GM19455 (cell line): Measurements from ENCODE around the gene HAGHL.
A peak's percentile ranks its signal among the peaks of the same experiment; 100 is the strongest.
"Not testable (repeated sequence)": the region's sequence is repeated elsewhere in the genome, so short reads cannot be mapped to it uniquely, and the experiment has no call there.

Experiments
- ATAC-seq: cut with Tn5 transposase; IDR thresholded peaks from one replicate; pipeline ENCODE4 v1.9.1; 2021; ENCODE audit not compliant: unreplicated experiment

HAGHL gene

DNA sequence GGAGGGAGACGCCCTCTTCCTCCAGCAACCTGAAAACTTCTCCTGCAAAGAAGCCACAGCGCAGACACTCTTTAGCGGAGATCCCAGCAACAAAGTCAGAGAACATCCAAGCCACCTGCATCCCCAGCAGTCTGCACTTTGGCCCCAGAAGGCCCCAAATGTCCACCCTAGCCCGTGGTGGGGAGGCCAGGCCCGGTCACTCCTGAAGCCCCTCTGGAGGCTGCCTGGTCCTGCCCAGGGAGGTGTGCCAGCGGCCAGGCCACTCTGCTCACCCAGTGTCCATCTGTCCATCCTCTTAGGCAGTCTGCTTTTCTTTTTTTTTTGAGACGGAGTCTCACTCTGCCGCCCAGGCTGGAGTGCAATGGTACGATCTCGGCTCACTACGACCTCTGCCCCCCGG lies 5.4 kb downstream of the HAGHL start:
- no peak for ATAC-seq

DNA sequence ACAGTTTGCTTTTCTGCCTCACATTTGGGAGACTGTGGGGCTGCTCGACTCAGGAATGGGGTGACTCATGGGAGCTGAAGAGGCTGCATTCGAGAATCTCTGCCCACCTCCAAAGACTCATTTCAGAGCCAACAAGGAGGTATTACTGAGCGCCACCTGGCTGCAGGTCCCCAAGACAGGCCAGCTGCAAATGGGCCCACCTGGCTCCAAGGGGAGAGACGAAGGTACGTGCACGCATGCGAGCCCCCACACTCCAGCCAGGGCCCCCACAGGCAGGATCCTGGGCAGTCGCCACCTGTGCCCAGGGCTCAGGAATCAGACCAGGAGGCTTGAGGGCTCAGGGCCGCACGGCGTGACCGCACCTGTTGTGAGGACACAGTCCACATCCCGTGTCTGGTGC lies 6.0 kb downstream of the HAGHL start:
- ATAC-seq: no peak

DNA sequence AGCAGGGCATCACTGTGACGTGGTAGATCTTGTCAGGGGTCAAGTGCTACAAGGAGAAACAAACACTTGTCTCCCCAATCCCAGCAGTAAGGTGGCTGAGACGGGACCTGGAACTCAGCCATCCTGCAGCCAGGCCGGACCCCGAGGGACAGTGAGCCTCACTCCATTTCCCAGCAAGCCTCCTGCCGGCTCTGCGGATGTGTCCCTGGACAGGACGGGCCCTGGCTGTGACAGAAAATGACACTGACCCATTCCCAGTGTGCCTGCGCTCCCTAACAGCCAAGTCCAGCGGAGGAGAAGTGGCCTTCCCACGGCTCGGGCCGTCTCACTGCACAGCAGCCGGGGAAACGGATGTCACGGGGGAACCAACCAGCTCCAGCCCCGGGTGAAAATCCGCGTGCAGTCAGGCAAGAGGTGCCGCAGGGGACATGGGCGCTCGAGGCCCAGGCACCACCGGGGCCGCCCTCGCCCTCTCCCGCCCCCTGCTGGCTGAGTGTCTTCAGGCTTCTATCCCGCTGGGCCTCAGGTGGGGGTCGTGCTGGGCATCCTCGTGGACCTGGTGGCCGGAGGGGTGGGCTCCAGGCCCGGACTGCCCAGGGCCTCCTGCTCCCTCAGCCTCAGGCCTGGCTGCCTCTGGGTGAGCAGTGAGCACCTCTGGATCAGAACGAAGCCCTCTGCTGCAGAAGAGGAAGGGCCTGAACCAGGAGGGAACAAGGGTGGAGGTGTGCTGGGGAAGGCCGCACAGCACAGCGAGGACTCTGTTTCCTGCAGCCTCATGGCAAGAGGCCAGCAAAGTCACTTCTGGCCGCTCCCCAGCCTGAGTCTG lies 6.7 kb downstream of the HAGHL start:
- no peak for ATAC-seq

DNA sequence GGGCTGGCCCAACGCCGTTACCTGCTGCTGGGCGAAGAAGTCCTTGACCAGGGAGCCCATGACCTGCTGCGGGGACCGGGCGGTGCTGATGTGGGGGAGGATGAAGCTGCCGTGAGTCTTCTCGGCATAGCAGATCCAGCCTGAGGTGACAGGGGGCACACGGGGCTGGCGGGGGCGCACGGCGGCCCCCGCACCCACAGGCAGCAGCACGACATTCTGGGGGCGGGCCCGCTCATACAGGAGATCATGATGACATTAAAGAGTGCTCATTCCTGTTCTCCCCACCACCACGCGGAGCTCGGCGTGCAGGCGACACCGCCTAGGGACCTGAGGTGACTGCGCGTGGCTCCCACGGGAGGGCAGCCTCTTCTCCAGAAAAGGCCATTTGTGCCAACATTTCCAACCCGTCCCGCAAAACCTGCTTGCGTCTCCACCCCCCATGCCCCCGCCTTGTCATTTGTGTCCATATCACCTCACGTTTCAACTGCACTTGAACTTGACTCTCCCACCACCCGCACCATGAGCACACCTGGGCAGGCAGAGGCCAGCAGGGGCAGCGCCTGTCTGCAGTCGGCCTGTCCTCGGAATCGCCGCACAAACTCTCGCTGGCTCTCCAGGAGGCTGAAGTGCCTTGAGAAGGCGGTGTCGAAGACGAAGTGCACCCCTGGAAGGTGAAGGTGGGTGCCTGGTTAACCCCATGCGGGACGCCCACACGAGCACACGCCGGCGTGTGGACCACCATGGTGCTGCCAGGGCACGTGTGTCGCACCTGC lies 7.5 kb downstream of the HAGHL start:
- no peak for ATAC-seq

DNA sequence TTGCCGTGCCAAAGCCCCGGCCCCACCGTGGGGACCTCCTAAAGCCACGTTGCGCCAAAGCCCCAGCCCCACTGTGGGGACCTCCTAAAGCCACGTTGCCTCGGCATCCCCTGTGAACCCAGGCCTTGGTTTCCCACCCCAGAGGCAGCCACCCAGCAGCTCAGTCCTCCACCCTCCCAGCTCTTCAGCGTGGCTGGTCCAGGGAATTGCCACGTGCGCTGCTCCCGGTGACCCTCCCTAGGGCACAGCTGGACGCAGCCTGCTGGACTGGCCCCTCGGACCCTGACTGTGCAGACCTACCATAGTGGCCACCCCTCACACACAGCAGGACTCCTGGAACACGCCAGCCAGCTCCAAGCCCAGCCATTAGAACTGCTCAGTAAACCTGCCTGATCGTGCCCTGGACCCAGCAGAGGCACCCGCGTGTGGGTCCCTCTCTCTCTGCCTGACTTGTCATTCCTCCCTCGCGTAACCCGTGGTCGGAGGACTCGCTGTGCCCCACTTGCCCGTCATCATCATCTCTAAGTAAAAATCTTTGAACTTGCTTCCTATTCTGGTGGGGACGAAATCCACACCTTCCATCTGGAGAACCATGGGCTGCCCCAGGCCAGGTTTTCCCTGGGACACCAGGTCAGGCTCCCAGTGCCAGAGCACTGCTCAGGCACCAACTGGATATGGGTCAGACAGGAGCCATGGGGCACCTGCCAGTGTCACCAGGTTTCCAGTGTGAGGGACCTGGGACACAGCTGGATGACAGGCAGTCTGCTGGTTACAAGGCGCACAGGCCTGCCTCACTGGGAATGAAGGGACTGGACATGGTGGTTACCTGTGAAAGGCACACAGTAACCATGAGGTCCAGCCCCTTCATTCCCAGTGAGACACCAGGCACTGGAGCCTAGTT lies 8.3 kb downstream of the HAGHL start:
- ATAC-seq: no peak

DNA sequence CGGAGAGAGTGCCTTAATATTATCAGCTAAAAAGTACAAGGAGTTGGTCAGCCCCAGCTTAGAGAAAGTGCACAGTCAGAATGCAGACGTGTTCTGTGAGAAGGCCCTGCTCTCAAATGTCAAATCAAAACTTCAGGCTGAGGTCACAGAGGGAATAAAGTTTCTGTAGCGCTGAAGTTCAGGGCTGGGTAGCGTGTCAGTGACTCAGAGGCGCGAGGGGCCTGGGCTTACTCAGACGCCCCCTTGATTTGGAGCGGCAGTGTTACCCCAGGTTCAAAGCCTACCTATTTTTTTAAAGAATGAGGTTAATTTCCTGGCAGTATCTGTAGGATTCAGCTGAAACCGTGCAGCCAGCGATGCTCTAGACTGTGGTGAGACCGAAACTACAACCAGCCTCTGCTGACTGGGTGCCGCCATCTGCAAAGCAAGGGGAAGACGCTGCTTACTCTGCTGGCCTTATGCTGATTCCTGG lies 9.1 kb downstream of the HAGHL start:
- no peak for ATAC-seq

DNA sequence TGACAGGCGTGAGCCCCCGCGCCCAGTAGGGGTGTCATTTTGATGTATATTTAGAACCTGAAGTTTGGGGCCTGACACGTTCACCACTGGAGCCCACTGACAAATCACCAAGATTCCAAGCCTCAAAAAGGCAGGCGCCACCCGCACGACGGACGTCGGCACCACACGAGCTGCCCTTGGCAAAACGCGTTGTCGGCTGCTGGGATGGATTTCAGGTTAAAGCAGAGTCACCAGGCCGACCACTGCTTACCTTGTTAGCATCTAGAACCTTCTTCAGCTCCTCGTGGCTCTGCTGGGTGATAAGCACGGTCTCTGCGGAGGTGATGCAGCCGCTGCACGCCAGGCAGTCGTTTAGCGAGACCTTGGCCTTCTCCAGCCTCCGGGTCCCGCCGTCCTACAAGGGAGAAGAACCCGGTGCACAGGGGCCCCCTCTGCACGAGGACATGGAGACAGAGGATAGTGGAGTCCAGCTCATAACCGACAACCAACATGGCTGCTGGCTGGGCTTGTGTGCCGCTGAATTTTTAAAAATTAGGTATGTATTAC lies 10.1 kb downstream of the HAGHL start:
- ATAC-seq: no peak

DNA sequence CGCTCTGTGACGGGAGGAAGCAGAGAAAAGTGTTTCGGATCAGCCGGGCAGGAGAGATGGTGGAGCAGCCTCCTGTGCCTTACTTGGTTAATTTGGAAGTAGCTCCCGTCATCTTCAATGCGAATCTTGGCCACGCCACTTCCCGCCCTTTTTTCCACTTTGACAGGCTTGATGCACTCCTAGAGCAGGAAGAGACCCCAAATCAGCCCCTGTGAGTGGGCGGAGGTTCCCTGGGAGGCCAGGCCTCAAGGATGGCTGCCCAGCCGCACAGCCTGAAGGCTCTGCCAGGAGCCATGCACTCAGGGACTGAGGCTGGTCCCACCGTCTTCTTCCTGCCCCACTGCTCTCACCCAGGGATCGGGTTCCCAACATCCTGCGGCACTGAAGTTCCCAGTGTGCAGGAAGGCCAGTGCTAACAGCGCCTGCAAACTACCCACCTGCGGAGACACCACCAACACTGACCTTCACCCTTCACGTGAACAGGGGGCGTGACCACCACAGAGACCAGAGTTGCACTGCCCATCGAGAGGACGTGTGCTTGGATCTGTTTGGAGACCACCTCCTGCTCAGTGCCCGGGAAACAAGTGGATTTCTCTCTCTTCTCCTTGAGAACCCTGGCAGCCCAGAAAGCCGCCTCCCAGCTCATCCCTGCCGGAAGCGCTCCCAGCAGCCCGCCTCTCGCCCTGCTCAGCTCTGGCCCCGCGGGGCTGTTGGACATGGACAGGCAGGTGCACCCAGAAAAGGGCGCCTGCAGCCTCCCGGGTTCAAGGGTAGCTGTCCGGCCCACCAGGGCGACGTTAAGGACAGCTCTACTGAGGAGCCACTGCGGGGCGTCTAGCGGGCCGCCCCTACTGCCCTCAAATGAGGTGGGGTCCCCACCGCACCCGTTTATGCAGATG lies 12.9 kb downstream of the HAGHL start:
- no peak for ATAC-seq

DNA sequence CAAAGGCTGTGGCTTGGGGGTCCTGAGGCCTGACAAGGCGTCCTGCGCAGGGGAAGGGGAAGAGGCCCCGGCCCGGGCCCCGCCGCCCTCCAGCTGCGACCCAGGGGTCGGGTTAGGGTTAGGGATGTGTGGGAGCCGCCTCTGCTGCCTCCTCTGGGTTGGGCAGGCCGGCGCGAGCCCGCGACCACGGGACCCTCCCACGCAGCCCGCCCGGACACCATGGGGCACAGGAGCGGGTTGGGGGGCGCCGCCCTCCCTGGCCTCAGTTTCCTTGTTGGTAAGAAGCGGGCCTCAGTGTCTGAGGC lies 13.5 kb downstream of the HAGHL start:
- ATAC-seq: peak; percentile 21

DNA sequence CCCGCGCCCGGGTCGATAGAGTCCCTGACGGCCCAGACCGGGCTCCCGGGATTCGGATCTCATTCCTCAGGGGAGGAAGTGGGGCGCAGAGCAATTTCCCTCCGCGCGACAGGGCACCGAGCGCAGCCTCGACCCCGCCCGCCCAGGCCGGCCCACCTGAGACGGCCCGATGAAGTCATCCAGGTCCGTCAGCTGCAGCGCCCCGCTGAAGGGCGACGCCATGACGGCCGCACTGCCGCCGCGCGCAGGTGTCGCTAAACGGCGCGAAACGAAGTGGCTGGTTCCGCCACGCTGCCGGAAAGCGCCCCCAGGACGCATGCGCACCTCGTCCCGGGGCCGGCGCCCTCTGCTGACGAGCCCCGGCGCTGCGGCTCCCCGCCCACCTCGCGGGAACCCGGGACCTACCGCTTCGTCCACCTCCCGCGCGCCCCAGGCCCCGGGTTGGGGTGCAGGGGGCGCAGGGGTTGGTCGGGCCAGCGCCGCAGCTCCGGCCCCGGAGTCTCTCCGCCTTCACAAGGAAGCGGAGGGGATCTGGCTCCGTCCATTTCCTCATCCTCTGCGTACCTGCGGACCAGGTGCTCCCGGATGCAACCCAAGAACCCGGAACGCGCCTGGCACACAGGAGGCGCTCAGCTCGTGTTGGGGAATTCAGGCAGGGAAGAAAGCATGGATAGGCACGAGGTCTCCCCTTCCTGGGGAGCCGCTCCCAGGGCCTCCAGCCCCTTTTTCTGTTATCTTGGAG lies 14.0 kb downstream of the HAGHL start, which contains the start of gene CIAO3:
Gene CIAO3, minus strand, starts transcription at position 234 of the 742 bp plus-strand sequence. Its CDS starts 12 bp downstream, at position 222.
- ATAC-seq: peak; percentile 63

DNA sequence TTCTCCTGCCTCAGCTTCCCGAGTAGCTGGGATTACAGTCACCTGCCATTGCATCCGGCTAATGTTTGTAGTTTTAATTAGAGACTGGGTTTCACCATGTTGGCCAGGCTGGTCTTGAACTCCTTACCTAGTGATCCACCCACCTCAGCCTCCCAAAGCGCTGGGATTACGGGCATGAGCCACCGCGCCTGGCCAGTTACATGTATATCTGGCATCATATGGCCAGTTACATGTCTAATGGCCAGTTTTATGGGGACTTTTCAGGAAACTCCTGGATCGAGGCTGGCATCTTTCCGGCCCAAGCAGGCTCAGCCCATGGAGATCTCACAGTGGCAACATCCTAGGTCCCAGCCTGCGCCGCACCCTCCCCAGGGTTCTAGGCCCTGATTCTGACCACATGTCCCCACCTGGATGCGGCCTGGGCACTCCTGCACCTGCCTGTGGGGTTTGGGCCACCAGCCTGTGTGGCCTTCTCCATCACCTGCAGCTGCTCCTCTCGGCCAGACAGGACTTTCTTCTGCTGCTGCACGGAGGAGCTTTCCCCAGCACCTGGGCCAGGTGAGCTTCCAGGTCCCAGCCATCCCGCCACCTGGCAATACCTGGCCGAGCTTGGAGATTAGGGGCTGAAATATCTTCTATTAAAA lies 15.2 kb downstream of the HAGHL start:
- no peak for ATAC-seq

DNA sequence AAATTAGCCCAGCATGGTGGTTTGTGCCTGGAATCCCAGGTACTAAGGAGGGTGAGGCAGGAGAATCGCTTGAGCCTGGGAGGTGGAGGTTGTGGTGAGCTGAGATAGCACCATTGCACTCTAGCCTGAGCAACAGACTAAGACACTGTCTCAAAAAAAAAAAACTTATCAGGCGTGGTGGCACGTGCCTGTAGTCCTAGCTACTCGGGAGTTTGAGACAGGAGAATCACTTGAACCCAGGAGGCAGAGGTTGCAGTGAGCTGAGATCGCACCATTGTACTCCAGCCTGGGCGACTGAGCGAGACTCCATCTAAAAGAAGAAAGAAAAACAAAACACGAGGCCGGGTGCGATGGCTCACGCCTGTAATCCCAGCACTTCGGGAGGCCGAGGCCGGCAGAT lies 16.0 kb downstream of the HAGHL start:
- ATAC-seq: not testable (repeated sequence)

DNA sequence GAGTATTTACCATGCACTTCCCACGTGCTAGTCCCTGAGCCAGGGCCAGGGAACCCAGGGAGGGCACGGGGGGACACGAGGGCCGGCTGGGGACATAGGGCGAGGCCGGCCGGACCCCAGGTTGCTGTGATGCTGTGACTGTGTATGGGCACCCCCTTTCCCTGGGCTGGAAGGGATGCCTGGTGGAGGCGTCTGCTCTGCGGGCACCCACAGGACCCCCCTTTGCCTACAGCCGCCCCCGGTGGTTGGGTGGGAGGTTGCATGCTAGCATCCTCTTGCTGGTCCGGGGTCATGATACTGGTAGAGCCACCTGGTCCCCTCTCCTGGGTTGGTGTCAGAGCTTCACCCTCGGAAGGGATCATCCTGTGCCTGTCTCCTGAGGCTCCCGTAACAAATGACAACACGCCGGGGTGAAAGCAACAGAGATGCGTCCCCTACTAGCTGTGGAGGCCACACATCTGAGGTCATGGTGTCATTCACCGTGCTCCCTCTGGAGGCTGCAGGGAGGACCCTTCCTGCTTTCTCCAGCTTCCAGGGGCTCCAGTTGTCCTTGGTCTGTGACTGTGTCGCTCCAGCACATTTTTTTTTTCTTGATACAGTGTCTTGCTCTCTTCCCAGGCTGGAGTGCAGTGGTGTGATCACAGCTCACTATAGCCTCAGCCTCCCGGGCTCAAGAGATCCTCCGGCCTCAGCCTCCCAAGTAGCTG lies 17.0 kb downstream of the HAGHL start:
- no peak for ATAC-seq

DNA sequence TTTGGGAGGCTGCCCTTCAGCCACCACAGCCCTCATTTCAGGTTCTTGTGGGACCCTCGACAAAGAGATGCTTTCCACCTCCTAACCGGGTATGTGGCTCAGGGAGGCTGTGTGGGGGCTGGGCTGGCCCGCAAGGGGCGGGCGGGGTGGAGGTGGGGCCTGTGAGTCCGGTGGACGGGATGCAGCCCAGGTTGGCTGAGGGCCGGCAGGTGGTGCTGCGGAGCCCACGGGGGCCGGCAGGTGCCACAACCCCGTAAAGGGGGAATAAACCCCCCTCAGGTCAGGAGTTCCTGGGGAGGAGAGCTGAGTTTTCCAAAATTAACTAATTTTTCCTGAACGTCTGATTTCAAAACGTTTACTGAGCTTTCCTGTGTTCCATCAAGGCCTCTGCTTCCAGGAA lies 18.8 kb downstream of the HAGHL start:
- ATAC-seq: no peak

DNA sequence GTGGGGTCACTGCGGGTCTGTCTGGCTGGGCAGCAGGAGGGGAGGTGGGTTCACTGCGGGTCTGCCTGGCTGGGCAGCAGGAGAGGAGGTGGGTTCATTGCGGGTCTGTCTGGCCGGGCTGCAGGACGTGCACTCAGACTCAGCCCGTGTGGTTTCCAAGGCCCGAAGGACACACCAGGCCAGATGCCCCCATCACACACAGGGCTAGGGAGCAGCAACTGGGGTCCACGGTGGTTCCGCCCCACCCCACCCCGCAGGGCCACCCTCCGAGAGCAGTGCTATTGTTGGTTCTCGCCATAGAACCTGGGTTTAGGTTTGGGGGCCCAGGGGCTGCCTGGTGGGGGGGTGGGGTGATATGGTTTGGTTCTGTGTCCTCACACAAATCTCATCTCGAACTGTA lies 19.7 kb downstream of the HAGHL start:
- ATAC-seq: no peak

DNA sequence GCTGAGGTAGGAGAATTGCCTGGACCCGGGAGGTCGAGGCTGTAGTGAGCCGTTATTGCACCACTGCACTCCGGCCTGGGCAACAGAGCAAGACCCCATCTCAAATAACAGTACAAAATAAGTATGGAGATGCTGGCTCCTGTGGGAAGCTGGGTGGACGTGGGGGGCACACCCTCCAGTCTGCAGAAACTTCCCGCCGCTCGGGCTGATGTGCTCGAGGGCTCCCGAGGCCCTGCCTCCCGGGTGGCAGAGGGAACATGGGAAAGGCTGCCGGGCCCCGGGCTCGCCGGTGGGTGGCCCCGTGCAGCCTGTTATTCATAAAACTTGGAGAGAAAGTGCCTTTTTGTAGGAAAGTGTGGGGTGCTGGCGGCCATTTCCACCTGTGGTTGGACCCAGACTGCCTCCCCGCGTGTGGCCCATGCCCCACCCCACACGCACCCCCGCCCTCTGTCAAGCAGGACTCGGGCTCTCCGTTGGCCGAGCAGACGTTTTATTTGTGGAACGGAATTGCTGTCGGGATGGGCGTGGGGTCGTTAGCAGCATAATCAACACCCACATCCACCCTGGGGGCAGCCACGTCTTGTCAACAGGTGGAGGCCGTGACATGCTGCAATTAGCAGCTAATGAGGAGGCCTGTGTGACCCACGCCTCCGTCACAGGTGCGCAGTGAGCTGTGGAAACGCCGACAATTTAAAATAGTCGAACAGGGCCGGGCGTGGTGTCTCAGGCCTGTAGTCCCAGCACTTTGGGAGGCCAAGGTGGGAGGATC lies 21.3 kb downstream of the HAGHL start:
- no peak for ATAC-seq

DNA sequence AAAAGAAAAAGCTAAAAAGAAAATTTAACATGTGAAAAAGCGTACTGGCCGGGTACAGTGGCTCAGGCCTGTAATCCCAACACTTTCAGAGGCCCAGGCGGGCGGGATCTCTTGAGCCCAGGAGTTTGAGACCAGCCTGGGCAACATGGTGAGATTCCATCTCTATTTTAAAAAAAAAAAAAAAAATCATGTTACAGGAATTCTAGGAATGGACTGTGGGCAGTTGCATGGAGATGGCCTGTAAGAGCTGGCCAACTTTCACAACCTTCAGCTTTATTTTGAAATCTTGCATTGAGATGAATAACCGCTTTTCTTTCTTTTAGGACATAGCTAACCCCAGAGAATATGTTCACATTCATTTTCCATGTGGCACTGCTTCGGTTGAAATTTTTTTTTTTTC lies 22.1 kb downstream of the HAGHL start:
- no peak for ATAC-seq
